Measurements from ENCODE around the gene ATP2A2.
"Not testable (repeated sequence)": the region's sequence is repeated elsewhere in the genome, so short reads cannot be mapped to it uniquely, and the experiment has no call there.

ATP2A2 gene

GRCh38 chr12:110343736-110344555 is 62.9 kb downstream of the ATP2A2 start:
- no peak for DNase-seq

GRCh38 chr12:110344657-110345056 is 63.6 kb downstream of the ATP2A2 start:
- DNase-seq: no peak

DNA sequence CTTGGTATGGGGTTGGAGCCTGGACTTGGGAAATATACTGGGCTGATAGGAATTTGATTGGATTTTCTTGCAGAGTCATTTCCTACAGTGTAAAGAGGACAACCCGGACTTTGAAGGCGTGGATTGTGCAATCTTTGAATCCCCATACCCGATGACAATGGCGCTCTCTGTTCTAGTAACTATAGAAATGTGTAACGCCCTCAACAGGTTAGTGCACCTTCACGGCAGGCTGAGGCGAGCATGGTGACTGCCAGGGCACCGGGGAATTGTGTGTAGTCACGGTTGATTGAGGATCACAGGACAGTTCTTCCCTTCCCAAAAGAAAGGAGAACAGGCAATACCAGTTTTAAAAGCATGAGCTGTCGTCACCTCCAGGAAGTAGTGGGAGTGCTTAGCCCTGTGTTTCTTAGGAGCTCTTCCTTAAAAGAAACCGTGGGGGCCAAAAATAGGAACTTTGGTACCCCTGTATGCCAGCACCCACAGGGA is 64.2 kb downstream of the ATP2A2 start:
- no peak for DNase-seq

- DNase-seq: no peak
Measured at GRCh38 chr12:110345963-110346362, 64.9 kb downstream of the ATP2A2 start.

GRCh38 chr12:110347767-110348166 is 66.7 kb downstream of the ATP2A2 start:
- no peak for DNase-seq

GRCh38 chr12:110348431-110349059 is 67.5 kb downstream of the ATP2A2 start:
- DNase-seq: no peak

- no peak for DNase-seq
Measured at GRCh38 chr12:110349096-110349495, 68.0 kb downstream of the ATP2A2 start.

DNA sequence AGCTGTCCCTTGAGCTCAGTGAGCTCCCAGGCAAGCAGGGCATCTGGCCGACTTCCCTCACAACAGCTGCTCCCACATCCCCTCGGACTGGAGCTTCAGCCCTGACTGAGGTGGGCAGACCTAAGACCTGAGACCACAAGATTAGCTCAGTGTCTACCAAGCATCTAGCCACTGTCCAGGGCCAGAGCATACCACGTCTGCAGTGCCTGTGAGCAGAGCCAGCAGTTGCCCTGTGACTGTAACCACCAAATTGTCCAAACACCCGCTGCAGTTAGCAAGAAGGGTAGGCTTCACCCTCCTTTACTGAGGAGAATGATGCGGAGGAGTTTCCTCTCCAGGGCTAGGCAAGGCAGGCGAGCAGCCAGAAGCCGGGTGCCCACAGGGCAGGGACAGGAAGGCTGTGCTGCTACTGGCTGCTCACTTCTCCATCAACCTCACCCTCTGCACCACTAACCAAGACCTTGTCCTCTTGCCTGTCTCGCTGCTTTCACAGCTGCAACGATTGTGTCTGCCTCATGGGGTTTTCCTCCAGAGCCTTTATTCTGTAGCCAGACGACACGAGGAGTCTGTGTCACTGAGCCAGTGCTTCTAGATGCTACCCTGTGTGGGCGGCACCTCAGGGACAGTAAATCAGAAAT is 68.6 kb downstream of the ATP2A2 start:
- DNase-seq: peak; percentile 57

DNA sequence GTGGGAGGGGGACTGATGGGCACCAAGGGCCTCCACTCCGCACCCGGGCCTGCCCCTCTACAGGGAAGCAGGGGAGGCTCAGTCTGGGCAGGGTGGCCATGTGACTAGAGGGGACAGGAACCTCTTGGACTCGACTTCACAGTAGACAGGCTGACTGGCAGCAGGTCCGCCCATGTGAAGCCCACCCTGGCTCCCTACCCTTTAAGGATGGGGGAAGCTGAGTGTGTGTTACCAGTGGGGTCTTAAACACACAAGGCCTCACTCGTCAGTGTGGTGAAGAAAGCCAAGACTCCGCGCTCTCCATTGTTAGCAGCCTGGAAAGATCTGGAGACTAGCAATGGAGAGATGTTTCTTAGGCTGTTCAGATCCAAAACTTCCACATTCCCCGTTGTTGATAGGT is 70.1 kb downstream of the ATP2A2 start:
- no peak for DNase-seq

- DNase-seq: no peak
Measured at GRCh38 chr12:110352401-110352800, 71.4 kb downstream of the ATP2A2 start.

DNA sequence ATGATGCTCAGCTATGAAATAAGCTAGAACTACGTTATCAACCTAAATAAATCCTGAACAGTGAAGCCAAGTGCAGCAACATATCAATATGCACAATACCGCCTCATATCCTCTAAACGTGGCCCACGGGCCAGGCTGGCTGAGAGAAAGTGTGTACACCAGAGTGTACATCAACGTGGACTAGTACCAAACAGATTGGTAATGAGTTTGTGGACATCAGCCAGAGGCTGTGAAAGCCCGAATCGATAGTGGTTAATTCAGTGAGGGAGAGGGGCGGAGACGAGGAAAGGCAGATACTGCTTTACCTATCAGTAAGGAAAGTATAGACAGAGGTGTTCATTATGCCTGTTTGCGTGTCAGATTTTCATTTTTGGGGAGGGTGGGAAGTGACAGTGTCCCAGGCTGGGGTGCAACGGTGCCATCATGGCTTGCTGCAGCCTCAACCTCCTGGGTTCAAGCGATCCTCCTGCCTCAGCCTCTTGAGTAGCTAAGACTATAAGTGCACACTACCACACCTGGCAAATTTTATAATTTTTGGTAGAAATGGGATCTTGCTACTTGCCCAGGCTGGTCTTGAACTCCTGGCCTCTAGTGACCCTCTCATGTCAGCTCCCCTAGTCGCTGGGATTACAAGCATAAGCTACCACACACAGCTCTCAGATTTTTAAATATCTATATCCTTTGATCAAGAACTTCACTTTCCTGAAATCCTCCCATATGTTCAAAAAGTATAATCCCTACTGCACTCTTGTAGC is 72.3 kb downstream of the ATP2A2 start:
- no peak for DNase-seq

GRCh38 chr12:110354172-110354780 is 73.2 kb downstream of the ATP2A2 start:
- DNase-seq: no peak

GRCh38 chr12:110355073-110355472 is 74.0 kb downstream of the ATP2A2 start:
- no peak for DNase-seq

DNA sequence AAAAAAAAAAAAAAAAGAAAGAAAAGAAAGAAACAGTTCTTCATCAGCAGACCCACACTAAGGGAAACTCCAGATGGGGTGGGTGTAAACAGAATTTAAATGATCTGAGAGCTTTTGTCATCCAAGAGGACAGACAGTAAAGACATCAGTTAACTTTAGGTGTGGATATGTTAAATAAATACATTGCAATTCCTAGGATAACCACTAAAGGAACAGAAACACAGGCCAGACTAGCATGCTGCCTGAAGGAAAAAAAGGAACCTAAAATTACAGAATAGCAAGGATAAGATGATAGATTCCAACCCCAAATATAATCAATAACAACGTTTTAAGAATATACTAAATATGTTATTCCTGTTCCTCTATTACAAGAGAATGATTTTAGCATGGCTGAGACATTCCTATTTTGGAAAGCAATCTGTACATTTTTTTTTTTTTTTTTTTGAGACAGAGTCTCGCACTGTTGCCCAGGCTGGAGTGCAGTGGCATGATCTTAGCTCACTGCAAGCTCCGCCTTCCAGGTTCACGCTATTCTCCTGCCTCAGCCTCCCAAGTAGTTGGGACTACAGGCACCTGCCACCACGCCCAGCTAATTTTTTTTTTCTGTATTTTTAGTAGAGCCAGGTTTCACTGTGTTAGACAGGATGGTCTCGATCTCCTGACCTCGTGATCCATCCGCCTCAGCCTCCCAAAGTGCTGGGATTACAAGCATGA is 77.5 kb downstream of the ATP2A2 start:
- DNase-seq: not testable (repeated sequence)

DNA sequence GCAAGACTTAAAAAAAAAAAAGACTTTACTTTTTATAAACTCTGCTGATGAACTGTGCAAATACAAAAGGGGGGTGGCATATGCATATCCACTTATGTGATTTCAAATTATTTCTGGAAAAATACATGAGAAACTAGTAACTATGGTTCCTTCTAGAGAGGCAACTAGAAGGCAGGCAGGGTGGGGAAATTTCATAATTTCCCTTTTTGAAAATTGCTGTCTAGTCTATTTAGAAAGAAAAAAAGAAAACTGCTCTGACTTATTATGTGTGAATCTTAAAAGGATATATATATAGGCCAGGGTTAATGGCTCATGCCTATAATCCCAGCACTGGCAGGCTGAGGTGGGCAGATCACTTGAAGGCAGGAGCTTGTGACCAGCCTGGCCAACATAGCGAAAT is 80.2 kb downstream of the ATP2A2 start:
- no peak for DNase-seq

DNA sequence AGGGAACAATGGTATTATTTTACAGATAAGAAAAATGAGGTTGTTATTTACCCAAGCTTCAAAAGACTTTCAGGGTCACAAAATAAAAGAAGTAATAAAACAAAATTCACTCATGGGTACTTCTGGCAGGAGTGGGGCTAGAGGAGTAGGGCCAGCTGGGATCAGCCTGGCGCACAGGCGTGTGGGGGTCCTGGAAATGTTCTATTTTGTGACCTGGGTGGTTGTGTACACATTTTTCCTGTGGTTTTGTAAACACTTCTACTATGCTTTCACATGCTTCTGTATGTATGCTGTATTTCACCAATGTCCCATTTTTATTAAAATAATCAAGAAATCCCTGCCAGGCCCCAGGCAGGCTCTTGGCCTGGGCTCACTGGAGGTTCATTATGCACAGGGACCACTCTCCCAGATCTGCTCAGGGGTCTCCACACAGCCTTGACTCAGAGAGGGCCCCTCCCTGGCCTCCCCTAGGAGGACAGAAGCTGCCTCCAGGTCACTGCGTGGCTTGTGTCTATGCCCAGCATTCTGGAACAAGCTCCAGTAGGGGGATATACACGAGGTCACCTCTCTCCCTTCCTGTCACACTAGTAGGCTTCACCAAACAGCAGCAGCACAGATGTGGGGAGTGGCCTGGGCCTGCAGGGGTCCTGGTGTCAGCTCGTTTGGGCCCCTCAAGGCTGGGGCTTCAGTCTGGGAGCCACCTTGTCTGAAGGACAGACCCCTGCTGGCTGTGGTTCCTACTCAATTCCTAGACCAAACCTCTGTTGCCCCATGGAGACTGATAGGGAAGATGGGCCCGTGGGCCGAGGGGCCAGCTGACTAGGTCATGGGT is 84.7 kb downstream of the ATP2A2 start:
- DNase-seq: no peak

- DNase-seq: no peak
Measured at GRCh38 chr12:110366321-110367142, 85.5 kb downstream of the ATP2A2 start.

DNA sequence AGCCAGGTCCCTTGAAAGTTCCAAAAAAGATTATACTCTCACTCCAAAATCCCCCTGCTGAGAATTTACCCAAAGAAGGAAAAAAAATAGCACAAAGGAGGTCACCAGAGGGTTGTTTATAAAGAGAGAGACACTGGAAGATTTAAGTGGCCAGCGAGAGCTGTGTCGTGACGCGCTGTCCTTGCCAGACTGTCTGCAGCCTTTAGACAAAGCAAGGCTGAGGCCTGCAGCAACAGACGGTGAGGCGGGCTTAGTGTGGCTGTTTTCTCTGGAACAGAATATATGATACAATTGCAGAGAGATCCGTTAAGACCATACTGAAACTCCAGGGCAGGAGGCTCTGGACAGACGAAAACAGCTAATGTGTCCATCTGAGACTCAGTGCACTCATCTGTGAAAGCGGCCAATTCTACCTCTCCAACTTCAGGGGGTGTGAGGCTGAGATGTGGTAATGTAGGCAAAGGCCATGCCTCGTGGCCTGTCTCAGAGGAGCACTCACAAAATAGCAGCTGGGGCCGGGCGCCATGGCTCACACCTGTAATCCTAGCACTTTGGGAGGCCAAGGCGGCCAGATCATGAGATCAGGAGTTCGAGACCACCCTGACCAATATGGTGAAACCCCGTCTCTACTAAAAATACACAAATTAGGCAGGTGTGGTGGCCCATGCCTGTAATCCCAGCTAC is 86.3 kb downstream of the ATP2A2 start:
- DNase-seq: no peak

GRCh38 chr12:110369992-110370391 is 88.9 kb downstream of the ATP2A2 start:
- DNase-seq: no peak

Measured in activated CD8-positive, alpha-beta memory T cell treated with anti-CD3 and anti-CD28 coated beads, Interleukin-2, amount 50 U/mL, for 4 hours (primary cell).